ENCODE data around the gene KRTAP9-9.

- TF ChIP-seq CTCF (IDR thresholded peaks at IDR 0.05): no peak
- no peak for TF ChIP-seq ZFX (IDR thresholded peaks at IDR 0.05; ENCODE audit: borderline replicate concordance)
Observed at GRCh38 chr17:41211845-41212466, 43.2 kb upstream of the KRTAP9-9 start.

Measured in 22Rv1 (cell line).